ENCODE measurements around the gene DCP2. TPM values are rescaled to one million over a fixed set of nuclear protein-coding genes. Genes with fewer than 3 reads are reported as not detected.

DCP2 gene
- total and polyA plus RNA-seq, 2 experiments from 2014 or later = 8.1 to 17.4 TPM

DNA sequence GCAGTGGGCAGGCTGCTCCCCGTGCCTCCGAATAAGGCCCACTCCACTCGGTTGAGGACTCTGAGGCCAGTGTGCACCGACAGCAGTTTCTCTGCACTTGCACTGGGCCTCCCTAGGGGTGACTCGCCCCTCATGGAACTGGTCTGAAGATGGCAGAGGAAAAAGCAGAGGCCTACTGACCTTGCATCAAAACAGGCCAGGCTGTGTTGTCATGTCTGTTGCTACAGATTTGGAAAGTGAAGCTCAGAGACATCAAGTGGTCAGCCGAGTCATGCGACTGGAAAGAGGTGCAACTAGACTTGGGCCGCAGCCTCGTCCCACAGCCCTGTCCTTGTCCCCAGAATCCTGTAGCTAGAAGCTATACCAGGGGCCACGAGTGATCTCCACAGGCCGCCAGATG is 78.3 kb downstream of the DCP2 start:
- TF ChIP-seq EZH2phosphoT487 (IDR thresholded peaks at IDR 0.05; ENCODE audit: insufficient read depth, low read depth) (no peak), EZH2 (IDR thresholded peaks at IDR 0.05; ENCODE audit: insufficient read depth, poor library complexity, severe bottlenecking) (no peak)
- WGBS, 2 experiments (ENCODE audit: low coverage in 1 of 2, low lambda C conversion rate in 2 of 2, missing lambda C conversion rate in 2 of 2) = 94 to 96% methylated on average over 11 of the region's 11 CpGs
- H3K9ac ChIP-seq = no peak overlapping the region
- H3K27me3 ChIP-seq (replicated peaks; ENCODE audit: insufficient read depth) = no peaks in the 10 kb centered on the region
- DNase-seq = no peak
- in situ Hi-C loops (cut with MboI) = no loop called here
- H2AFZ ChIP-seq = no peak overlapping the region
- no peaks in the 10 kb centered on the region for H4K20me1 ChIP-seq (ENCODE audit: insufficient read depth)
- H3K4me2 ChIP-seq (ENCODE audit: unreplicated experiment) = no peak overlapping the region
- H3K27ac ChIP-seq = no peak overlapping the region
- H3K9me3 ChIP-seq (ENCODE audit: low read depth) = no peaks in the 10 kb centered on the region
- peaks cover 27% of the 10 kb centered on the region for H3K4me1 ChIP-seq (ENCODE audit: insufficient read depth)
- no peaks in the 10 kb centered on the region for H3K79me2 ChIP-seq (ENCODE audit: insufficient read depth)
- no peak overlapping the region for H3K4me3 ChIP-seq
- no peaks in the 10 kb centered on the region for H3K36me3 ChIP-seq (ENCODE audit: low read depth)
- no peaks in the 10 kb centered on the region for H3K9me2 ChIP-seq (ENCODE audit: insufficient read depth)
- H3F3A ChIP-seq (ENCODE audit: insufficient read depth) = peaks cover 13% of the 10 kb centered on the region

GRCh38 chr5:113056988-113057387 is 80.4 kb downstream of the DCP2 start:
- peaks cover 4% of the 10 kb centered on the region; the same call in 1 of the 2 replicates for H3F3A ChIP-seq (ENCODE audit: insufficient read depth)
- no peak overlapping the region for H3K4me3 ChIP-seq
- no peaks in the 10 kb centered on the region for H4K20me1 ChIP-seq (ENCODE audit: insufficient read depth)
- peaks cover 23% of the 10 kb centered on the region for H3K4me1 ChIP-seq (ENCODE audit: insufficient read depth)
- no peak overlapping the region for H3K4me2 ChIP-seq (ENCODE audit: unreplicated experiment)
- no peaks in the 10 kb centered on the region for H3K79me2 ChIP-seq (ENCODE audit: insufficient read depth)
- H3K27me3 ChIP-seq (replicated peaks; ENCODE audit: insufficient read depth) = no peaks in the 10 kb centered on the region
- H3K36me3 ChIP-seq (ENCODE audit: low read depth) = no peaks in the 10 kb centered on the region
- no peak for TF ChIP-seq EZH2 (IDR thresholded peaks at IDR 0.05; ENCODE audit: insufficient read depth, poor library complexity, severe bottlenecking)
- no peak for TF ChIP-seq EZH2phosphoT487 (IDR thresholded peaks at IDR 0.05; ENCODE audit: insufficient read depth, low read depth)
- no peak overlapping the region for H2AFZ ChIP-seq
- in situ Hi-C loops (cut with MboI) = no loop called here
- H3K9me2 ChIP-seq (ENCODE audit: insufficient read depth) = no peaks in the 10 kb centered on the region
- WGBS, 2 experiments (ENCODE audit: low coverage in 1 of 2, low lambda C conversion rate in 2 of 2, missing lambda C conversion rate in 2 of 2) = 86 to 88% methylated on average over 5 of the region's 5 CpGs
- no peak for DNase-seq
- H3K9ac ChIP-seq = no peak overlapping the region
- no peak overlapping the region for H3K27ac ChIP-seq
- no peaks in the 10 kb centered on the region for H3K9me3 ChIP-seq (ENCODE audit: low read depth)

DNA sequence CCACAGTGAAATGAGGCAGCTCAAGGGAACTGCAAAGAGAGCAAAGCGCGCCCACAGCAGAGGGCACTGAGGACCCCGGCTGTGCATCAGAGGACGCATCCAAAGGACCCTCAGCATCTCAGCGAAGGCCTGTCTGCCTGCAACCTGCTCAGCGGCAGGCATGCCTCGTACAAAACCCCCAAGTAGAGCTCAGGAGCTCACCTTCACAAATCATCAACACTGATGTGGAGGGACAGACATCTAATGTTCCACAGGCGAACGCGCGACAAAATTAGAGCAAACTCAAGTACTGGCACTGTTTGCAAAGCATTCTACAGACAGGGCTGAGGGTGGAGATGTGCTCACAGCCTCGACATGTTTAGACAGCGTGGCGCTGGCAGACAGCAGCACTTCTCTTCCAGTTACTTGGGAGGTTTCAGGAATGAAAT is 81.0 kb downstream of the DCP2 start:
- Histone ChIP-seq H3K36me3 (ENCODE audit: low read depth) (no peaks in the 10 kb centered on the region), H4K20me1 (ENCODE audit: insufficient read depth) (no peaks in the 10 kb centered on the region), H3K9me2 (ENCODE audit: insufficient read depth) (no peaks in the 10 kb centered on the region), H3K27ac (no peak overlapping the region), H3K4me1 (ENCODE audit: insufficient read depth) (peaks cover 22% of the 10 kb centered on the region), H3K79me2 (ENCODE audit: insufficient read depth) (no peaks in the 10 kb centered on the region), H3K4me3 (no peak overlapping the region), H3K9me3 (ENCODE audit: low read depth) (no peaks in the 10 kb centered on the region), H3K9ac (no peak overlapping the region), H2AFZ (no peak overlapping the region), H3F3A (ENCODE audit: insufficient read depth) (peaks cover 5% of the 10 kb centered on the region; the same call in 1 of the 2 replicates), H3K4me2 (ENCODE audit: unreplicated experiment) (no peak overlapping the region), H3K27me3 (replicated peaks; ENCODE audit: insufficient read depth) (no peaks in the 10 kb centered on the region)
- in situ Hi-C loops (cut with MboI) = no loop called here
- no peak for DNase-seq
- WGBS, 2 experiments (ENCODE audit: low coverage in 1 of 2, low lambda C conversion rate in 2 of 2, missing lambda C conversion rate in 2 of 2) = 93 to 94% methylated on average over 14 of the region's 14 CpGs
- no peak for TF ChIP-seq EZH2 (IDR thresholded peaks at IDR 0.05; ENCODE audit: insufficient read depth, poor library complexity, severe bottlenecking)

DNA sequence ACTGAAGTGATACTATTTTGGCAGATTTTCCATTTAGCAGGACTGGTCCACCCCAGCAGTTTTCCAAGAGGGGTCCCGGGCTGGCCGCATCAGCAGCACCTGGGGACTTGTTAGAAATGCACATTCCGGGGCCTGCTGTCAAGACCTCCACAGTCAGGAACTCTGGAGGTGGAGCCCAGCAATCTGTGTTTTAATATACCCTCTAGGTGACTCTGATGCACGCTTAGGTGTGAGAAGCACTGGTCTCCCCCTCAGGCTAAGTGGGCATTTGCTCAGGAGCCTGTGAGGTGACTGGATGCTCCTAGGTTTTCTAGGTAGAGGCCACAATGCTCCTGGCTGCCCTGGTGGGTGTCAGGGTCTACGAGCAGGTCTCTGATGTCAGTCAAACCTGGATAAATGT is 81.7 kb downstream of the DCP2 start:
- in situ Hi-C loops (cut with MboI) = no loop called here
- H3K27ac ChIP-seq = no peak overlapping the region

More for the DNA sequence above, 81.7 kb downstream of the DCP2 start:
- no peaks in the 10 kb centered on the region for H3K9me3 ChIP-seq (ENCODE audit: low read depth)
- peaks cover 28% of the 10 kb centered on the region for H3K4me1 ChIP-seq (ENCODE audit: insufficient read depth)
- H3K27me3 ChIP-seq (replicated peaks; ENCODE audit: insufficient read depth) = no peaks in the 10 kb centered on the region
- H3K4me3 ChIP-seq = no peak overlapping the region
- H2AFZ ChIP-seq = no peak overlapping the region
- TF ChIP-seq EZH2phosphoT487 (IDR thresholded peaks at IDR 0.05; ENCODE audit: insufficient read depth, low read depth) (no peak), EZH2 (IDR thresholded peaks at IDR 0.05; ENCODE audit: insufficient read depth, poor library complexity, severe bottlenecking) (no peak)
- no peak for DNase-seq
- no peak overlapping the region for H3K9ac ChIP-seq
- peaks cover 12% of the 10 kb centered on the region; the same call in 1 of the 2 replicates for H3F3A ChIP-seq (ENCODE audit: insufficient read depth)
- H4K20me1 ChIP-seq (ENCODE audit: insufficient read depth) = no peaks in the 10 kb centered on the region
- H3K79me2 ChIP-seq (ENCODE audit: insufficient read depth) = no peaks in the 10 kb centered on the region
- H3K36me3 ChIP-seq (ENCODE audit: low read depth) = no peaks in the 10 kb centered on the region
- H3K4me2 ChIP-seq (ENCODE audit: unreplicated experiment) = no peak overlapping the region
- H3K9me2 ChIP-seq (ENCODE audit: insufficient read depth) = no peaks in the 10 kb centered on the region
- WGBS, 2 experiments (ENCODE audit: low coverage in 1 of 2, low lambda C conversion rate in 2 of 2, missing lambda C conversion rate in 2 of 2) = 93 to 96% methylated on average over 5 of the region's 5 CpGs
